HepG2 (cell line): ENCODE data around the gene MISFA. TPM values are rescaled to one million over a fixed set of nuclear protein-coding genes. Genes with fewer than 3 reads are reported as not detected.

ENCODE experiments used
- ATAC-seq: fragments of 200-7000 bp; cut with Tn5 transposase; 3 replicates; pipeline ENCODE4 v1.9.1; 2020; ENCODE audit warnings: mild to moderate bottlenecking, moderate library complexity
- BruUV-seq: library from RNA; stranded (reverse); fragments of 400-500 nt; replicated peaks from 2 replicates; lab custom pipeline; 2021; lab: Mats Ljungman, UMichigan
- CTCF ChIA-PET: fragments of 300-600 bp; formaldehyde crosslinking; extraction: SDS; loops from one replicate; lab custom pipeline; 2021; ENCODE audit warnings: low total read pairs, inconsistent platforms, low intra/inter-chr PET ratio; lab: Yijun Ruan, JAX
- POLR2A ChIA-PET: fragments of 350-600 bp; sonication (Branson Sonifier 250); formaldehyde crosslinking; loops from one replicate; lab custom pipeline; 2020; ENCODE audit warnings: antibody characterized with exemption, inconsistent platforms; lab: Yijun Ruan, JAX
- DNase-seq: peaks from one replicate; pipeline ENCODE4 v3.0.0-alpha.2; 2015; ENCODE audit warnings: low spot score
- FAIRE-seq: peaks from 3 replicates; lab custom pipeline; 2011; peaks lifted over from hg19 to GRCh38; lab: Jason Lieb, UNC
- H2AFZ ChIP-seq: one replicate; pipeline ENCODE4 v1.6.1; 2011; ENCODE audit warnings: low read length, inconsistent platforms
- H3K27ac ChIP-seq: fragments of 300-600 bp; 3 replicates; pipeline ENCODE4 v1.8.0; 2011; ENCODE audit warnings: mixed run types, mild to moderate bottlenecking, mixed read lengths, low read length, inconsistent platforms; ENCODE audit not compliant: insufficient read depth; ENCODE audit errors: extremely low read length
- H3K27me3 ChIP-seq, 2 experiments: fragments of 200-600 bp in 1 of 2; 2 replicates in 1 of 2; 3 replicates in 1 of 2; pipeline versions ENCODE4 v1.6.0 to v1.8.0; 2011; ENCODE audit warnings: low read length in 2 of 2, mild to moderate bottlenecking in 2 of 2, moderate library complexity in 2 of 2, inconsistent platforms in 1 of 2; ENCODE audit not compliant: insufficient read depth in 2 of 2, control insufficient read depth in 1 of 2
- H3K36me3 ChIP-seq, 2 experiments: fragments of 200-600 bp in 1 of 2; replicated peaks in 1 of 2; 2 replicates in 1 of 2; 3 replicates in 1 of 2; pipeline versions ENCODE4 v1.5.1 to v1.8.0; 2011; ENCODE audit warnings: low read length in 2 of 2, inconsistent platforms in 1 of 2; ENCODE audit not compliant: insufficient read depth in 2 of 2, control insufficient read depth in 1 of 2
- H3K4me1 ChIP-seq: 2 replicates; pipeline ENCODE4 v1.5.1; 2012; ENCODE audit warnings: low read length, inconsistent platforms; ENCODE audit not compliant: insufficient read depth
- H3K4me2 ChIP-seq: 2 replicates; pipeline ENCODE4 v1.6.0; 2011; ENCODE audit warnings: low read depth, low read length, inconsistent platforms
- H3K4me3 ChIP-seq, 3 experiments: fragments of 200-600 bp in 1 of 3; sonication (generic), shearing (Covaris generic) in 1 of 3; replicated peaks in 1 of 3; 2 replicates each; pipeline ENCODE4 v1.5.1; 2011 to 2016; ENCODE audit warnings: low read length in 3 of 3, inconsistent platforms in 2 of 3, low read depth in 2 of 3, mild to moderate bottlenecking in 2 of 3, control low read depth in 1 of 3, mixed read lengths in 1 of 3; ENCODE audit not compliant: insufficient read depth in 1 of 3
- H3K79me2 ChIP-seq: one replicate; pipeline ENCODE4 v1.6.1; 2011; ENCODE audit warnings: low read length, inconsistent platforms; ENCODE audit not compliant: insufficient read depth
- H3K9ac ChIP-seq: 2 replicates; pipeline ENCODE4 v1.6.0; 2011; ENCODE audit warnings: mild to moderate bottlenecking, low read depth, low read length, inconsistent platforms; ENCODE audit not compliant: insufficient read depth
- H3K9me3 ChIP-seq: 2 replicates; pipeline ENCODE4 v1.5.1; 2012; ENCODE audit warnings: mild to moderate bottlenecking, low read length
- H4K20me1 ChIP-seq: 2 replicates; pipeline ENCODE4 v1.6.0; 2011; ENCODE audit warnings: inconsistent platforms, mild to moderate bottlenecking, low read length, moderate library complexity; ENCODE audit not compliant: insufficient read depth
- ARHGAP35 ChIP-seq: sonication (generic); formaldehyde crosslinking; IDR thresholded peaks from 2 replicates; pipeline ENCODE4 v1.9.0; 2022; ENCODE audit warnings: mild to moderate bottlenecking, inconsistent platforms, moderate library complexity, missing genetic modification reagents, borderline replicate concordance
- CBFB ChIP-seq: sonication (generic); formaldehyde crosslinking; IDR thresholded peaks from 2 replicates; pipeline ENCODE4 v1.4.0; 2020; ENCODE audit warnings: missing genetic modification reagents
- FOXO1 ChIP-seq: sonication (generic); formaldehyde crosslinking; IDR thresholded peaks from 2 replicates; pipeline ENCODE4 v1.4.0; 2020; ENCODE audit warnings: missing genetic modification reagents
- FOXP1 ChIP-seq, 2 experiments: fragments of 450-650 bp in 1 of 2; IDR thresholded peaks; 2 replicates each; pipeline ENCODE4 v1.6.1; 2017 to 2018; ENCODE audit warnings: antibody characterized with exemption in 1 of 2
- PLRG1 ChIP-seq: fragments of 450-650 bp; conservative IDR thresholded peaks from 2 replicates; pipeline ENCODE4 v1.6.1; 2016
- RARG ChIP-seq: sonication (generic); formaldehyde crosslinking; IDR thresholded peaks from 2 replicates; pipeline ENCODE4 v1.4.0; 2020; ENCODE audit warnings: low read depth, mild to moderate bottlenecking, missing genetic modification reagents
- REPIN1 ChIP-seq: sonication (generic); formaldehyde crosslinking; IDR thresholded peaks from 2 replicates; pipeline ENCODE4 v1.8.0; 2022; ENCODE audit warnings: missing genetic modification reagents, low read depth, mild to moderate bottlenecking, borderline replicate concordance
- SAP130 ChIP-seq: IDR thresholded peaks from 2 replicates; pipeline ENCODE4 v1.6.1; 2016; ENCODE audit warnings: low read depth
- TCF7L2 ChIP-seq: IDR thresholded peaks from 2 replicates; pipeline ENCODE4 v1.6.1; 2011; ENCODE audit warnings: mild to moderate bottlenecking, low read depth, low read length, moderate library complexity
- ZBTB25 ChIP-seq: IDR thresholded peaks from 2 replicates; pipeline ENCODE4 v1.6.1; 2018; ENCODE audit warnings: missing genetic modification reagents
- ZBTB49 ChIP-seq: sonication (generic); formaldehyde crosslinking; IDR thresholded peaks from 2 replicates; pipeline ENCODE4 v1.4.0; 2020; ENCODE audit warnings: missing genetic modification reagents, borderline replicate concordance
- ZFP41 ChIP-seq: sonication (generic); formaldehyde crosslinking; IDR thresholded peaks from 2 replicates; pipeline ENCODE4 v1.4.0; 2020; ENCODE audit warnings: mild to moderate bottlenecking, missing genetic modification reagents, borderline replicate concordance
- ZNF296 ChIP-seq: sonication (generic); formaldehyde crosslinking; conservative IDR thresholded peaks from 2 replicates; pipeline ENCODE4 v1.5.0; 2020; ENCODE audit warnings: mild to moderate bottlenecking, missing genetic modification reagents
- ZNF629 ChIP-seq: sonication (generic); formaldehyde crosslinking; conservative IDR thresholded peaks from 2 replicates; pipeline ENCODE4 v1.5.0; 2020; ENCODE audit warnings: missing genetic modification reagents
- ZNF652 ChIP-seq: IDR thresholded peaks from 2 replicates; pipeline ENCODE4 v1.6.1; 2016; ENCODE audit warnings: low read depth, borderline replicate concordance
- ZNF674 ChIP-seq: sonication (generic); formaldehyde crosslinking; IDR thresholded peaks from 2 replicates; pipeline ENCODE4 v1.5.0; 2020; ENCODE audit warnings: low read depth, mild to moderate bottlenecking, missing genetic modification reagents
- ZNF781 ChIP-seq: sonication (generic); formaldehyde crosslinking; IDR thresholded peaks from 2 replicates; pipeline ENCODE4 v1.5.1; 2020; ENCODE audit warnings: borderline replicate concordance, mild to moderate bottlenecking, missing genetic modification reagents; ENCODE audit errors: not compliant biosample characterization
- ZSCAN9 ChIP-seq: IDR thresholded peaks from 2 replicates; pipeline ENCODE4 v1.6.1; 2016; ENCODE audit warnings: borderline replicate concordance
- WGBS: methylation state at CpG from one replicate; pipeline ENCODE4 v1.1.6; 2017; ENCODE audit warnings: low lambda C conversion rate; 5-methylcytosine and 5-hydroxymethylcytosine counted together
- in situ Hi-C: cut with HindIII; loops from 2 replicates; pipeline ENCODE4 v1.10.0; 2017; ENCODE audit warnings: low pct_unique_long_range_greater_than_20kb; ENCODE audit not compliant: extremely low pct_ligation_motif_present
- intact Hi-C: fragments of 100-400 bp; cut with micrococcal nuclease; formaldehyde crosslinking; loops from one replicate; pipeline ENCODE4 v1.10.0; 2022; ENCODE audit not compliant: unreplicated experiment
- polyA plus RNA-seq, 8 experiments: library from polyadenylated mRNA; depleted of rRNA in 3 of 8; stranded (reverse) in 7 of 8; unstranded in 1 of 8; fragments of >200 nt; fragmentation: Illumina TruSeq in 4 of 8; extraction: Trizol in 4 of 8; gene quantifications; 2 replicates each; pipeline versions ENCODE4 v1.2.1 to v1.2.3, GENCODE V29; 2011 to 2016; ENCODE audit warnings: low read depth in 4 of 8, missing spikeins in 1 of 8, mixed read lengths in 1 of 8; ENCODE audit not compliant: insufficient read depth in 1 of 8
- total RNA-seq, 5 experiments: library from RNA; depleted of rRNA; stranded (reverse); fragments of >200 nt; fragmentation: Illumina TruSeq; extraction: Trizol; gene quantifications; 2 replicates each; pipeline ENCODE4 v1.2.3, GENCODE V29; 2016; ENCODE audit warnings: low read depth in 1 of 5
- TF ChIP-seq, protein P1 (sequence below): sonication (generic); formaldehyde crosslinking; conservative IDR thresholded peaks from 2 replicates; pipeline ENCODE4 v1.8.0; 2022; ENCODE audit warnings: missing genetic modification reagents

MISFA gene
- total and polyA plus RNA-seq, 2 of the 13 experiments (the other 11 are each of a cell fraction or from before 2014, with no cell fraction given), result 1.4 to 5.4 TPM

GRCh38 chr11:18634140-18635032, 34.8 kb downstream of the MISFA start, which contains the start of gene SPTY2D1:
SPTY2D1 (minus strand) TSS chr11:18634342; CDS start chr11:18634257, 85 bp downstream.
- Histone ChIP-seq H2AFZ (no peak within 1 kb of the TSS), H3K27me3 (no peaks in the 10 kb centered on the region; a peak in 1 of 5 replicates), H3K27ac (peak within 1 kb of the TSS; percentile 84), H3K4me3 (peak within 1 kb of the TSS; percentile 80 to 90 (median 84)), H3K9ac (peak within 1 kb of the TSS; percentile 85), H4K20me1 (no peaks in the 10 kb centered on the region), H3K9me3 (no peaks in the 10 kb centered on the region), H3K4me2 (peak within 1 kb of the TSS; percentile 86), H3K79me2 (peaks cover 40% of the 10 kb centered on the region), H3K4me1 (peaks cover 12% of the 10 kb centered on the region), H3K36me3 (no peaks in the 10 kb centered on the region)
- ATAC-seq (peak; percentile 99), DNase-seq (peak; percentile 99), FAIRE-seq (peak; percentile 82)
- intact Hi-C loops (loop anchor here (1.0 to 5.0 kb wide), 3 partner anchors 46 to 312 kb away; partner anchors contain the start of genes GTF2H1, HPS5 and UEVLD), in situ Hi-C loops (no loop called here)
- WGBS, result 3% methylated on average over 14 of the region's 60 CpGs
- TSS peak; percentile 98 for BruUV-seq
- POLR2A ChIA-PET, result interaction anchor here (0.6 to 2.5 kb wide), 17 partner anchors 8 to 390 kb away, joined by 3 to 16 read pairs (median 4); partner anchors contain the start of genes LDHA, MISFA, TMEM86A and TSG101
- CTCF ChIA-PET, result no interaction called here
- no peak for TF ChIP-seq ZFP41 (CRISPR knock-in tag)
- no peak for TF ChIP-seq FOXO1
- no peak for TF ChIP-seq ZNF652 (CRISPR knock-in tag)
- no peak for TF ChIP-seq ZNF781 (CRISPR knock-in tag)
- no peak for TF ChIP-seq FOXP1 (IDR thresholded peaks at IDR 0.05)
- TF ChIP-seq FOXP1 (CRISPR knock-in tag; IDR thresholded peaks at IDR 0.05), result no peak
- TF ChIP-seq ZNF629, result 0 out of 2 replicates have a peak, but pooled peaks have one; percentile 8
- TF ChIP-seq REPIN1, result peak; percentile 92; the same call in 1 of the 2 replicates
- TF ChIP-seq TCF7L2, result no peak
- TF ChIP-seq ZBTB25, result no peak
- no peak for TF ChIP-seq PLRG1
- peak; percentile 60; the same call in 1 of the 2 replicates for TF ChIP-seq ARHGAP35 (CRISPR knock-in tag)
- no peak for TF ChIP-seq ZBTB49 (CRISPR knock-in tag)
- TF ChIP-seq RARG (CRISPR knock-in tag), result no peak
- TF ChIP-seq, protein P1, sequence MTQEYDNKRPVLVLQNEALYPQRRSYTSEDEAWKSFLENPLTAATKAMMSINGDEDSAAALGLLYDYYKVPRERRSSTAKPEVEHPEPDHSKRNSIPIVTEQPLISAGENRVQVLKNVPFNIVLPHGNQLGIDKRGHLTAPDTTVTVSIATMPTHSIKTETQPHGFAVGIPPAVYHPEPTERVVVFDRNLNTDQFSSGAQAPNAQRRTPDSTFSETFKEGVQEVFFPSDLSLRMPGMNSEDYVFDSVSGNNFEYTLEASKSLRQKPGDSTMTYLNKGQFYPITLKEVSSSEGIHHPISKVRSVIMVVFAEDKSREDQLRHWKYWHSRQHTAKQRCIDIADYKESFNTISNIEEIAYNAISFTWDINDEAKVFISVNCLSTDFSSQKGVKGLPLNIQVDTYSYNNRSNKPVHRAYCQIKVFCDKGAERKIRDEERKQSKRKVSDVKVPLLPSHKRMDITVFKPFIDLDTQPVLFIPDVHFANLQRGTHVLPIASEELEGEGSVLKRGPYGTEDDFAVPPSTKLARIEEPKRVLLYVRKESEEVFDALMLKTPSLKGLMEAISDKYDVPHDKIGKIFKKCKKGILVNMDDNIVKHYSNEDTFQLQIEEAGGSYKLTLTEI, result no peak
- TF ChIP-seq ZSCAN9 (CRISPR knock-in tag), result no peak
- TF ChIP-seq CBFB (CRISPR knock-in tag), result peak; percentile 71; the same call in 1 of the 2 replicates
- 0 out of 2 replicates have a peak, but pooled peaks have one; percentile 26 for TF ChIP-seq ZNF674 (CRISPR knock-in tag)
- no peak for TF ChIP-seq ZNF296 (CRISPR knock-in tag)
- peak; percentile 96 for TF ChIP-seq SAP130 (CRISPR knock-in tag)
